ENCODE measurements around the gene SLC6A19. TPM values are rescaled to one million over a fixed set of nuclear protein-coding genes. Genes with fewer than 3 reads are reported as not detected.

SLC6A19 gene
- polyA plus RNA-seq, 3 donors, result not detected

DNA sequence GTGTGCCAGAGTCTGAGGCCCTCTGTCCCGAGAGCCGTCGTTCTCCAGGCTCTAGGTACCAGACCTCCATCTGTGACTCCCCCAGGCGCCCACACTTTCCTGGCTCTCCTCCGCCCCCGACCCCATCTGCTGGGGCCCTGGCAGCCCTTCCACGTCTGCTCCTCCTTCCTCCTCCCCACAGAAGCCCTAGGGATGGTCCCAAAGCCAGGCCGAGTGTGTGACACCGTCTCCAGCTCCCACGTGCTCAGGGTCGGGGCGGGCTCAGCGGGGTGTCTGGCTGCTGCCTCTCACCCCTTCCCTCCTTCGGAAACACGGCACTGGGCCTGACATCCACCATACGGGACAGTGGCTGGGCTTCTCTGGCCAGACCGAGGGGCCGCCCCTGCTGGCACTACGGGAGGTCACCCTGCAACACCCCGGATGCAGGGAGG is 20.5 kb upstream of the SLC6A19 start:
- Mint-ChIP-seq H3K4me1 (no peaks in the 10 kb centered on the region), H3K4me3 (no peak overlapping the region), H3K27me3 (ENCODE audit: low read depth in 3 of 3) (peaks cover 1 to 4% (median 4%) of the 10 kb centered on the region in 3 donors), H3K36me3 (no peaks in the 10 kb centered on the region), H3K9me3 (no peaks in the 10 kb centered on the region), H3K27ac (no peak overlapping the region)
- no peak for DNase-seq
- TF ChIP-seq CTCF (IDR thresholded peaks at IDR 0.05), result no peak
- Histone ChIP-seq H4K20me1 (ENCODE audit: insufficient read depth, low read length) (no peaks in the 10 kb centered on the region), H3K9me3 (replicated peaks in 1 of 2; ENCODE audit: control insufficient read depth in 1 of 2, insufficient read depth in 1 of 2, low read length in 2 of 2) (no peaks in the 10 kb centered on the region), H3K27me3 (ENCODE audit: control insufficient read depth in 2 of 2, insufficient read depth in 2 of 2, low read length in 2 of 2) (no peaks in the 10 kb centered on the region), H3K4me2 (replicated peaks; ENCODE audit: extremely low read depth, low read length, poor library complexity, severe bottlenecking) (no peak overlapping the region), H2AFZ (ENCODE audit: insufficient read depth, low read depth, low read length, poor library complexity, severe bottlenecking) (no peak overlapping the region), H3K4me3 (replicated peaks in 1 of 3; ENCODE audit: low read depth in 2 of 3, low read length in 3 of 3) (no peak overlapping the region), H3K9ac (ENCODE audit: insufficient read depth, low read length, poor library complexity, severe bottlenecking) (no peak overlapping the region), H3K36me3 (replicated peaks in 1 of 2; ENCODE audit: control insufficient read depth in 1 of 2, insufficient read depth in 2 of 2, low read length in 2 of 2) (no peaks in the 10 kb centered on the region), H3K79me2 (ENCODE audit: insufficient read depth, low read length) (no peaks in the 10 kb centered on the region), H3K27ac (ENCODE audit: low read depth in 1 of 2, low read length in 2 of 2) (no peak overlapping the region), H3K4me1 (ENCODE audit: control insufficient read depth in 1 of 2, insufficient read depth in 2 of 2, low read length in 2 of 2) (no peaks in the 10 kb centered on the region)
- 92% methylated on average over 19 of the region's 20 CpGs for WGBS (ENCODE audit: insufficient coverage)
- intact Hi-C loops (cut with micrococcal nuclease), result no loop called here

- Histone ChIP-seq H3K27ac (ENCODE audit: low read depth in 1 of 2, low read length in 2 of 2) (no peak overlapping the region), H3K4me2 (replicated peaks; ENCODE audit: extremely low read depth, low read length, poor library complexity, severe bottlenecking) (no peak overlapping the region), H4K20me1 (ENCODE audit: insufficient read depth, low read length) (no peaks in the 10 kb centered on the region), H3K9ac (ENCODE audit: insufficient read depth, low read length, poor library complexity, severe bottlenecking) (no peak overlapping the region), H3K9me3 (replicated peaks in 1 of 2; ENCODE audit: control insufficient read depth in 1 of 2, insufficient read depth in 1 of 2, low read length in 2 of 2) (no peaks in the 10 kb centered on the region), H3K36me3 (replicated peaks in 1 of 2; ENCODE audit: control insufficient read depth in 1 of 2, insufficient read depth in 2 of 2, low read length in 2 of 2) (no peaks in the 10 kb centered on the region), H3K4me1 (ENCODE audit: control insufficient read depth in 1 of 2, insufficient read depth in 2 of 2, low read length in 2 of 2) (no peaks in the 10 kb centered on the region), H3K27me3 (ENCODE audit: control insufficient read depth in 2 of 2, insufficient read depth in 2 of 2, low read length in 2 of 2) (no peaks in the 10 kb centered on the region), H3K79me2 (ENCODE audit: insufficient read depth, low read length) (no peaks in the 10 kb centered on the region), H3K4me3 (replicated peaks in 1 of 3; ENCODE audit: low read depth in 2 of 3, low read length in 3 of 3) (no peak overlapping the region), H2AFZ (ENCODE audit: insufficient read depth, low read depth, low read length, poor library complexity, severe bottlenecking) (no peak overlapping the region)
- TF ChIP-seq CTCF (IDR thresholded peaks at IDR 0.05), result no peak
- Mint-ChIP-seq H3K4me1 (no peaks in the 10 kb centered on the region), H3K36me3 (no peaks in the 10 kb centered on the region), H3K27me3 (ENCODE audit: low read depth in 3 of 3) (peaks cover 1 to 4% (median 4%) of the 10 kb centered on the region in 3 donors), H3K4me3 (no peak overlapping the region), H3K27ac (no peak overlapping the region), H3K9me3 (no peaks in the 10 kb centered on the region)
- no peak for DNase-seq
- intact Hi-C loops (cut with micrococcal nuclease), result no loop called here
- WGBS (ENCODE audit: insufficient coverage), result 89% methylated on average over 16 of the region's 27 CpGs
These were observed 19.7 kb upstream of the SLC6A19 start for GRCh38 chr5:1181451-1182359.

Data from CD14-positive monocyte (primary cell).